ENCODE results near the gene HK2.
A peak's percentile ranks its signal among the peaks of the same experiment; 100 is the strongest.

HK2 gene

DNA sequence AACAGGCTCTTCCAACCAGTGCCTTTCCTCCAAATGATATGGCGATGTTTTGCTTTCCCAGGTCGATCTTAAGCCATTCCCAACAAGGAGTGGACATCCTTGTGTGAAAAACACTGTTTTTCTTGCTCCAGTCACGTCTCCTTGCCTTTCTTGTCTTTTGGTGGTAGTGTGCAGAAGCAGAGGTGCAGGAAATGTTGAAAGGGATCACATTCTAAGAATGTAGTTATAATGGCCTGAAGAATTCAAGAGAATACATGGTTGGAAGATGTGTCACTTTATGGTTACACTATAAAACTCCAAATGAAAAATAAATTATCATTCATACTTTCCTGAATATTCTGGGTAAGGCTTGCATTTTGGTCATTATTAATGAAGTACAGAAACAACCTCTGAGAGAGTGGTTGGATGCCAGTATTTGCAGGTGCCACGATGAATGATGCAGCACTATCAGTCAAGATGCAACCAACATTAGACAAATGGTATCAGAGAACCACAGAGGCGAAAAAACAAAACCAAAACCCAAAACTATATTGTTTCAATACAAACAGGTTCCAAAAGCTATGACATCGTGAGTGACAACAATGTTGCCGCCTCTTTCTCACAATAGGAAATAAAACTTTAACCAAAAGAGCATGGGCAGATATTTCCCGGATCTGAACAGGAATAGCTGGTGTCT is 97.0 kb downstream of the HK2 start:
- DNase-seq, result no peak

DNA sequence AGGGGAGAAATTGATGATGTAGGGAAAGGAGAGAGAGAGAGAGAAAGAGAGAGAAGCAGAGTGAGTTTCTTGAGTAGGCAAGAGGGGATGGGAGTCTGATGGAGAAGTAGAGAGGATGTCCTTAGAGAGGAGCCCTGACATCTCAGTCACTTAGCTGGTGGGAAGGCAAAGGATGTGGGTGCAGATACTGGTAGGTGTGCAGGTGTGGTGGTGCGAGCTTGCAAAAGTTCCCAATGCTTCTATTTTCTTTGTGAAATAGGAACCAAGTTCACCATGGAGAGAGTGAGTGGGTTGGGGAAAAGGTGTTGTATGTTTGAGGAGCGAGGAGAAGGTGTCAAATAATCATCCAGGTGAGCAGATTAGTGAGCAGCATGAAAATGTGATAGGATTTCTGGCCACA is 98.0 kb downstream of the HK2 start:
- peak in 4 of 56 donors; percentile 11 to 26 (median 16) for DNase-seq

DNA sequence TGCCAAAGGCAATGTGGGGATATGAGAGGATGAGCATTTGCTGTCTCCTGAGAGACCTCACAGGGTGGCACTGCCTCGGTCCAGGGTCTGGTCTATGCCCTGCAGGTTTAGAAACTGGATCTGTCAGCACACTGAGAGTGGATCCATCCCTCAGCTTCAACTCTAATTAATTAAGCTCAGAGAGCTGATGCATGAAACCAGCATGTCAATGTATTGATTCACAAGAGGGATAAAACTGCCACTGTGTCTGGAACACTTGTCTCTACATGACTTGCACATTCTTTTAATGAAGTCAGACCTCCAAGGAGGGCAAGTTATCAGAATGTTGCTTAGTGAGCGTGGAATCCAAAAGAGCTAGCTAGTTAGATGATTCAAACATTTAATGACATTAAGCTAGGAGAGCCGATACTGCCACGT is 102.1 kb downstream of the HK2 start:
- DNase-seq, result no peak

DNA sequence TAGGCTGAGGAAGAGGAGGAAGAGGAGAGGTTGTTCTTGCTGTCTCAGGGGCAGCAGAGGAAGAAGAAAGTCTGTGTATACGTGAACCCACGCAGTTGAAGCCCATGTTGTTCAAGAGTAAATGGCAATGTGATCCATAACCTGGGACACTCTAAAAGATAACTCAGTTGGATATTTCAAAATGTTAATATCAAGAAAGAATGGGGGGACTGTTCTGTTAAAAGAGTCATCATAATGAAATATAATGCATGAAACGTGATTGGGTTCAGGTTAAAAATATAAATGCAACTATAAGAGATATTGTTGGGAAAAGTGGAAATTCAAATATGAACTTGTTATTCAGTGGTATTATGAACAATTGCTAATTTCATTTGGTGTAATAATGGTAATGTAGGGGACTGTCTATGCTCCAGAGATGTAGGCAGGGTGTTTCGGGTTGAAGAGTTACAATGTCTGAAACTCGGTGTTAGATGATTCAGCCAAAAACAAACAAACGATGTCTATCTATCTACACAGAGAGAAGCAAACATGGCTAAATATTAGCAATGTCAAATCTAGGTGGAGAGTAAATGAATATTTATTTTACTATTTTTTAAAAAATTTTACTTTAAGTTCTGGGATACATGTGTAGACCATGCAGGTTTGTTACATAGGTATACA is 103.4 kb downstream of the HK2 start:
- DNase-seq, result no peak

DNA sequence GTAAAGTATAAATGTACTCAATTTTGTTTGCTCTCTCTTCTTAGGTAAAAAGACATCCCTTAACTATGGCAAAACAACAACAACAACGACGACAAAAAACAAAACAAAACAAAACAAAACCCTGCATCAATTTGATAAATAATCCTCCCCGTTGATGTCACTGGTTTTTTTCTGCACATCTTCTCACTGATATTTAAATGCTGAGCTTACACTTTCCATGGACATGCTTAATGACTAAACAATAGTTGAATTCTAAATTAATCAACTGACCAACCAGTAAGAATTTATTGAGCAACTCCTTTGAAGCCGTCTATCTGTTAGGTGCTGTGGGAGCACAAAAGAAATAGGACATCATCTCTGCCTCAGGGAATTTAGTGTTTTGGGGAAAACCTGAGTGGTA is 104.3 kb downstream of the HK2 start:
- DNase-seq, result no peak

DNA sequence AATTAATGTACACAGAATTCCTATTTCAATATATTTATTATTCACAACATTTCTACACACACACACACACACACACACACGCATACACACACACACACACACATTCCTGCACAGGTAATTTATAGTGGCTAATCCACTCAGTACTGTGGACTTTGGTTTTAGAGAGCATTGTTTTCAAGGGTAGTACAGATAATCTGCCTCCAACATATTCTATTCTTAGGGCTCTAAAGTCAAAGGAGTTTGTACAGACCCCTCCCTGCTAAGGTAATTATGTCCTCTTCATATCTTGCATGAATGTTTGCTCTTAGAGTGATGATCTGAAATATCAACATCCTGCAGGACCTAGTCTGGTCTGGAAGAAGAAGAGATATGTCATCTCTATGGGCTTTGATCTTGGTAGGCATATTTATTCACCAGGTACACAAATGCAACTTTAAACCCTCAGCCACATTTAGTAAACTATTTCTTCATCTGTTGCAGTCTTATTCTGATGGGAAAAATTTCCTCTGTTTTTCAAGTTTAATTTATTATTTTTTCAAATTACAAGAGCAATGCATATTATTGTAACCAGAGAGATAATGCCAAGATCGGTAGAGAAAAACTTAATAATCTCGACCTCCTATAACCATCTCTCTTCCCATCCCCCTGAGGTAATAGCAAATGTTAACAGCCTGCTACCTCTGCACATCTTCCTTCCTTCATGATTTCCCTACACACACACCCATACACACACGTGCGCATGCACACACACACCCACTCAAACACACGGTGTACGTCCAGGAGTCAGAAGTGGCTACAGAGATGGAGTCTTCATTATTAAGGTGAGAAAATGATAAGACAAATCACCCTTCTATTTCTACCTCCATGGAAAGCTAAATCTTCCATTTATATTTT is 106.2 kb downstream of the HK2 start:
- DNase-seq, result no peak

DNA sequence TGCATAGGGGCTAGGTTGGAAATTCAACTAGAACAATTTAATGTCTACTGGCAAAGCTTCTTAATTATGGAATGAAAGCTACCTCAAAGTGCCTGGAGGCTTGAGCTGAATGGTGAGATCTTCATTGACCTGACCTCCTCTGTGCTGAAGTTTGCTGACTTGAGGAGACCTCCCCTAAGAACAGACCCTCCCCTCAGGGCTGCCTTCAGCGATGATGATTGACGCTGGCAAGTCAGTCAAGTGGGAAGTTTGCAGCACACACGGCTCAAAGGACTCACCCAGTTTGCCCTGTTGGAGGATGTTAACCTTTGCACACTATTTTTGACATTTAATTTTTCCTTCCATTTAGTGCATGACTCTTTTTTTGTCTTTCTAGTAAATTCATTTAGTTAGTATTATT is 107.4 kb downstream of the HK2 start:
- DNase-seq, result no peak

DNA sequence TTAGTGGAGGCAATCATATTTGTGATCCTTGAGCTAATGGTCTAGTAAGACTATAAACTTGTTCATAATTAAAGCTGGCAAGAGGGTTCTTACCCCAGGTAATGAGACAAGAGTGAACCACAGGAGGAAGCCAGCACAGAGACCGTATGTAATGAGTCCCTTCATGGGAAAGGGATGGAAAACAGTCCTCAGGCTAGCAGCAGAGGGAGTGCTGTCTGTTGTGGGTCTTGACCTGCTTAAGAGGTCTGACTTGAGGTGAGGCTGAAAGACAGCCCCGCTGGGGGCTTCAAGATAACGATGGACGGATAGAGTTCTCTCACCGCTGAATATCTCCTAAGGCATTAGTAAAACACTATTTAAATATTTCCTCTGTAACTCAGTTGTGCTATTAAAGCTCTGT is 108.3 kb downstream of the HK2 start:
- DNase-seq, result no peak
